NB4 (cell line): ENCODE data around the gene ASB16.

Experiments
- TF ChIP-seq, protein P1 (sequence below): IDR thresholded peaks from one replicate; pipeline ENCODE4 v1.5.1; 2012; ENCODE audit warnings: low read depth, low read length
- TF ChIP-seq, protein P2 (sequence below): IDR thresholded peaks from 2 replicates; pipeline ENCODE4 v1.6.1; 2011; ENCODE audit warnings: low read depth, low read length

DNA sequence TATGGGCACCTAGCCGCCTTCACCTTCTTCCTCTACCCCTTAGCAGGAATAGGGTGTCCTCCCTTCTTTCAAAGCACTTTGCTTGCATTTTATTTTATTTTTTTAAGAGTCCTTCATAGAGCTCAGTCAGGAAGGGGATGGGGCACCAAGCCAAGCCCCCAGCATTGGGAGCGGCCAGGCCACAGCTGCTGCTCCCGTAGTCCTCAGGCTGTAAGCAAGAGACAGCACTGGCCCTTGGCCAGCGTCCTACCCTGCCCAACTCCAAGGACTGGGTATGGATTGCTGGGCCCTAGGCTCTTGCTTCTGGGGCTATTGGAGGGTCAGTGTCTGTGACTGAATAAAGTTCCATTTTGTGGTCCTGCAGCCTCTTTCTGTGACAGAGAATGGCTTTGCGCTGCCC lies 20.9 kb downstream of the ASB16 start:
- TF ChIP-seq, protein P1, sequence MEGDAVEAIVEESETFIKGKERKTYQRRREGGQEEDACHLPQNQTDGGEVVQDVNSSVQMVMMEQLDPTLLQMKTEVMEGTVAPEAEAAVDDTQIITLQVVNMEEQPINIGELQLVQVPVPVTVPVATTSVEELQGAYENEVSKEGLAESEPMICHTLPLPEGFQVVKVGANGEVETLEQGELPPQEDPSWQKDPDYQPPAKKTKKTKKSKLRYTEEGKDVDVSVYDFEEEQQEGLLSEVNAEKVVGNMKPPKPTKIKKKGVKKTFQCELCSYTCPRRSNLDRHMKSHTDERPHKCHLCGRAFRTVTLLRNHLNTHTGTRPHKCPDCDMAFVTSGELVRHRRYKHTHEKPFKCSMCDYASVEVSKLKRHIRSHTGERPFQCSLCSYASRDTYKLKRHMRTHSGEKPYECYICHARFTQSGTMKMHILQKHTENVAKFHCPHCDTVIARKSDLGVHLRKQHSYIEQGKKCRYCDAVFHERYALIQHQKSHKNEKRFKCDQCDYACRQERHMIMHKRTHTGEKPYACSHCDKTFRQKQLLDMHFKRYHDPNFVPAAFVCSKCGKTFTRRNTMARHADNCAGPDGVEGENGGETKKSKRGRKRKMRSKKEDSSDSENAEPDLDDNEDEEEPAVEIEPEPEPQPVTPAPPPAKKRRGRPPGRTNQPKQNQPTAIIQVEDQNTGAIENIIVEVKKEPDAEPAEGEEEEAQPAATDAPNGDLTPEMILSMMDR = no peak
- TF ChIP-seq, protein P2, sequence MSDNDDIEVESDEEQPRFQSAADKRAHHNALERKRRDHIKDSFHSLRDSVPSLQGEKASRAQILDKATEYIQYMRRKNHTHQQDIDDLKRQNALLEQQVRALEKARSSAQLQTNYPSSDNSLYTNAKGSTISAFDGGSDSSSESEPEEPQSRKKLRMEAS = no peak
